Spleen (tissue), 7 donors: ENCODE data around the gene TMEM222.

Experiments used
- POLR2A ChIP-seq, 3 donors: fragments of 450-650 bp; IDR thresholded peaks; one replicate each; pipeline ENCODE4 v1.5.1; 2017; ENCODE audit warnings: antibody characterized with exemption in 3 of 3, mild to moderate bottlenecking in 1 of 3
- TF ChIP-seq, protein P1 (sequence below), 11 experiments: fragments of 200-600 bp in 7 of 11; fragments of 450-650 bp in 4 of 11; sonication (generic) in 4 of 11; IDR thresholded peaks in 8 of 11; conservative IDR thresholded peaks in 3 of 11; 1 replicate in 7 of 11; 2 replicates in 4 of 11; pipeline versions ENCODE4 v1.4.0 to v1.8.0; 2016 to 2021; ENCODE audit warnings: antibody characterized with exemption in 11 of 11, inconsistent platforms in 4 of 11, mild to moderate bottlenecking in 1 of 11
- donor health status: DM: no; HTN: no; CAD: no; lungs with moderate emphysema.
- donor health status: DM: no; HTN: no; CAD: no.
- donor health status: DM: no; HTN: no; CAD: no.

DNA sequence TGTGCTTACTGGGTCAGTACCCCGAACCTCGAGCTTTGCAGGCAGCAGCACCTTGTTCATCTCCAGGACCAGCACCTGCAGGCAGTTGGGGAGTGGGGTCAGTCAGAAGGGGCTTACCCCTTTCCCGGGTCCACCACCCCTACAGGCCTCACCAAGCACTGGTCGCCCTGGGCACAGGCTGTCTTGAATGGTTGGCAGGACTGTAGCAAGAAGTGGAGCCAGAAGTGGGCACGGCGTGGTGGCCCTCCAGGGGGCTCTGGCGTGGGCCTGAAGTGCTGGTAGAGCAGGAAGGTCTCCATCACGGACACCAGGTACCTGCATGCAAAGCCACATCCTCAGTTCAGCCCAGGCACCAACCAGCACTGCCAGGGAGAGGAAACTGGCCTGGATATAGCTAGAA lies 39.6 kb downstream of the TMEM222 start:
- TF ChIP-seq POLR2A (IDR thresholded peaks at IDR 0.05), result no peak
- TF ChIP-seq, protein P1, sequence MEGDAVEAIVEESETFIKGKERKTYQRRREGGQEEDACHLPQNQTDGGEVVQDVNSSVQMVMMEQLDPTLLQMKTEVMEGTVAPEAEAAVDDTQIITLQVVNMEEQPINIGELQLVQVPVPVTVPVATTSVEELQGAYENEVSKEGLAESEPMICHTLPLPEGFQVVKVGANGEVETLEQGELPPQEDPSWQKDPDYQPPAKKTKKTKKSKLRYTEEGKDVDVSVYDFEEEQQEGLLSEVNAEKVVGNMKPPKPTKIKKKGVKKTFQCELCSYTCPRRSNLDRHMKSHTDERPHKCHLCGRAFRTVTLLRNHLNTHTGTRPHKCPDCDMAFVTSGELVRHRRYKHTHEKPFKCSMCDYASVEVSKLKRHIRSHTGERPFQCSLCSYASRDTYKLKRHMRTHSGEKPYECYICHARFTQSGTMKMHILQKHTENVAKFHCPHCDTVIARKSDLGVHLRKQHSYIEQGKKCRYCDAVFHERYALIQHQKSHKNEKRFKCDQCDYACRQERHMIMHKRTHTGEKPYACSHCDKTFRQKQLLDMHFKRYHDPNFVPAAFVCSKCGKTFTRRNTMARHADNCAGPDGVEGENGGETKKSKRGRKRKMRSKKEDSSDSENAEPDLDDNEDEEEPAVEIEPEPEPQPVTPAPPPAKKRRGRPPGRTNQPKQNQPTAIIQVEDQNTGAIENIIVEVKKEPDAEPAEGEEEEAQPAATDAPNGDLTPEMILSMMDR (IDR thresholded peaks at IDR 0.05 in 8 of 11, conservative IDR thresholded peaks at IDR 0.05 in 3 of 11), result no peak
